HG02759 (cell line): ENCODE results near the gene IL9R.
A peak's percentile ranks its signal among the peaks of the same experiment; 100 is the strongest.
"Not testable (repeated sequence)": the region's sequence is repeated elsewhere in the genome, so short reads cannot be mapped to it uniquely, and the experiment has no call there.

Source experiments
- ATAC-seq: cut with Tn5 transposase; IDR thresholded peaks from one replicate; pipeline ENCODE4 v1.9.1; 2021; ENCODE audit warnings: mild to moderate bottlenecking, moderate library complexity; ENCODE audit not compliant: unreplicated experiment

IL9R gene

DNA sequence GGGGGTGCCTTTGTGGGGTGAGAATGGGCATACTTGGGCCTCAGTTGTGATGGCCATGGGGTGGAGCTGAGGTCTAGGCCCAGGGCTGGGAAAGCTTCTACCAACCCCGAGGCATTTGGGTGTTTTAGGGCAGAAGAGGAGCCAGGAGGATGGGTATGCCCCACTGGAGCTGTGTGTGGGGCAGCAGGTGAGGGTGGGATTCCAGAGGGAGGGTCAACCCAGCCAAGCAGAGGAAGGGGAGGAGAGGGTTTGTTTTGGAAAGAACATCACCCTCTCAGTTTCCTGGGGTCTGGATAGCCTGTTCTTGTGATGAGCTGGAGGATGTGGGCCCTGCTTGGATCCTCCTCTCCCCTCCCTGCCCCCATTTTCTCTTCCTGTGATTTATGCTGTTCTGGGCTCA is 620 bp downstream of the IL9R start:
- ATAC-seq, result no peak

DNA sequence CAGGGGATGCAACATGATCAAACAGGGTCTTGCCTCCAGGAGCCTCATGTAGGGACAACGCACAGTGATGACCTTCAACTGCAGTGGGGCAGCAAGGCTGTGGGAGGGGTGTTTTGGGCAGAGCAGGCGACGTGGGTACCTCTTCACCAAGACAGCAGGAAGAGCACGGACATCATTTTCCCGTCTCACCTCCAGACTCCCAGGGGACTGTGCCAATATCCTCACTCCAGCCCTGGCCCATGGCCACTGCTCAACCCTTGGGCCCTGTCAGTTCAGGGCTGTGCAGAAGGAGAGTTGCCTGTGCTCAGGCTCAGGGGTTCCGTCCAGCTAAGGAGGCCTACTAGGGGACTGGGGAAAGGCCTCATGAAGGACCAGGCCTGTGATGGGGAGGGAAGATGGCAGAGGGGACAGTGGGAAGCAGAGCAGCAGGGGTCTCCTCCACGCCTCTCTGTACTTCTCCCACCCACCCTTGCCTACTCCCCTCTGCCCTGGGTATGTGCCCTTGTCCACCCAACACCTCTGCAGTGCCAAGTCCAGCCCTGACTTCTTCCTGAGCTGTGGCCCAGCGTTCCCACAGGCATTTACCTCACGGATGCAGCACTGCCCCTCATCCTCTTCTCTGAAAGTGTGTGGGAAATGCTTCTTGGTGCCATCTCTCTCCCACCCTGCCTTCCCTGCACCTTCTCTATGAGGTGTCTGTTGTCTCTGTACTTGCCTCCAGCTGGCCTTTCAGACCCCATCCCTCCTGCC is 1.4 kb downstream of the IL9R start:
- ATAC-seq, result no peak

DNA sequence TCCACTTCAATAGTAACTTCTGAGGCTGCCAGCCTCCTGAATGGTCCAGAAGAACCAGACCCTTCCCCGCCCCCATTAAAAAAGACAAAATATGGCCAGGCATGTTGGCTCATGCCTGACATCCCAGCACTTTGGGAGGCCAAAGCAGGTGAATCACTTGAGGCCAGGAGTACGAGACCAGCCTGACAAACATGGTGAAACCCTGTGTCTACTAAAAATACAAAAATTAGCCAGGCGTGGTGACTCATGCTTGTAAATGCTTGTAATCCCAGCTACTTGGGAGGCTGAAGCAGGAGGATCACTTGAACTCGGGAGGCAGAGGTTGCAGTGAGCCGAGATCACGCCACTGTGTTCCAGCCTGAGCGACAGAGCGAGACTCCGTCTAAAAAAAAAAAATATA is 2.3 kb downstream of the IL9R start:
- not testable (repeated sequence) for ATAC-seq

DNA sequence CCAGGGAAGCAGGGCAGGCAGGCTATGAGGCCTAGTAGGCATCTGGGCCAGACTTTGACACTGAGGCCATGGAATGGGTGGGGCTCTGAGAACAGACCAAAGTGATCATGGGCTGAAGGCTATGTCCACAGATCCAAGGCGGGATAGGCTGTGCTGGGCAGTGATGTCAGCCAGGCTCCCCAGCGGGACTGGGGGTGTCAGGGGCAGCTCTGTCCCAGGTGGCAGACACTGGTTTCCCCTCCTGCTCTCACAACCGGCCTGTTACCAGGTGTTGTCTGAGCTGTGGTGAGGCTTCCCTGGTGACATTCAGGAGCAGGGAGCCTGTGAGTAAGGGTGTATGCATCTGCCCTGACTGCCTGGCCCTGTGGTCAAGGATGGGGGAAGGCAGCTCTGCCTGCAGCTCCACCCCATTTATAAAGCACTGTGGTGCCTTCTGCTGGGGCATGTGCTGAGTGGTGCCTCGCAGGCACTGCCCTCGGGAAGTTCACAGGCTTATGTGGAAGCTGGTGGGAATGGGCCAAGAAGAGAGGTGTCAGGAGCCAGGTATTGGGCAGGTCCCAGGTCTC is 2.9 kb downstream of the IL9R start:
- no peak for ATAC-seq

DNA sequence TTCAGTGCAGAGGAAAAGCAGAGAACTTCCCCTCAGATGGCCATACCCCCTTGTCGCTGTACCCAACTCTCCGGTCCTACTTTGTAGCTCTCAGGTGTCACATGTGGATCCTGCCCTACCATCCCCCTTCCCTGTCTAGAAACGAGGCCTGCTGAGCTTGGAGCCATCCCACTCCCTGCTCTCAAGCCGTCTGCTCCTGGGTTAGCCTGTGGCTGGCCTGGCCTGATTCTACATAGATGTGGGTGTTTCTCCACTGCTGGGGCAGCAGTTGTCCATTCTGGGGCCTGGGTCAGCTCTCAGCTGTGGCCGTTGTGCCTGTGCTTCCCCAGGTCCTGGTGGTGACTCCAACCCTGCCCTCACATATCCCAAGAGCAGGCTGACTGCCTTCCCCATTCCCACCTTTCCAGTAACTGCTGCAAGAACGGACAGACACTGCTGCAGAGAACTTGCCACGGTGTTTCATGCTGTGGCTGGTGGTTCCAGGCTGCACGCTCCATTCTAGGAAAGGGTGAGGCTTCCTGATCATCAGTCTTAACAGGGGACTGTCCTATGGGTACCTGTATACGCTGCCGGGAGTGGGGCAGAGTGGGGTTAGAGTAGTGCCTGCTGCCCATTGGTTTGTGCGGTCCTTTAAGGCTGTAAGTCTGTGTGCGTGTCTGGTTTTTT is 3.6 kb downstream of the IL9R start:
- no peak for ATAC-seq

DNA sequence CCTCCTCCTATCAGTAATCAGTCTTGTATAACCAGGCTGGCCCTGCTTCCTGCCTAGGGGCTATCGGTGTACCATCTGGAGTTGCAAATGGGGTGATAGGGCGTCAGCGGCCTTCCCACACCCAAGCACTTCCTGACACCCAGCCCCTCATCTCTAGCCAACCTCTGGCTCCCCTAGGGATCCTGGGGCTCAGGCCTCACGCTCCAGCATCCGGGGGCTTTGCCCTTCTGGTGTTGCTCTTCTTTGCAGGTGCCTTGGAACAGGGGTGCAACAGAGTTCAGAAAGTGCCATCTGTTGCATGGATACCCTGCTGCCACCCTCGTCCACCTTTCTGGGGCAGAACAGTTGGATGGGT is 4.1 kb downstream of the IL9R start:
- ATAC-seq, result no peak

DNA sequence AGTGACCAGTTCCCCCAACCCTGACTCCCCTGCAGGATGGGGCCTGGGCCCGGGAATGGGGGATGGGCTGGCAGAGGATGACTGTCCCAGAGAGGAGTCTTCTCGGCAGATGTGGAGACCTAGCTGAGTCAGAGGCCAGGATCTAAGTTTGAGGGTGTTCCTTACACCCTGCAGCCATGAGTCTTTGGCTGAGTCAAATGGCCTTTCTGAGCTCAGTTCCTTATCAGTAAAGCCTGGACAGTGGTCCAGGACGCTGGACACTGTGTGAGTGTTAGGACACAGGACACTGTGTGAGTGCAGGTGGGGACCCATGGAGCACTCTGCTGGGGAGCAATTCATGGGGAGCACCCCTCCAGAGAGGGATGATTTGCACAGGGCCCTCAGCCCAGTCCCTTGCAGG is 5.0 kb downstream of the IL9R start:
- no peak for ATAC-seq

DNA sequence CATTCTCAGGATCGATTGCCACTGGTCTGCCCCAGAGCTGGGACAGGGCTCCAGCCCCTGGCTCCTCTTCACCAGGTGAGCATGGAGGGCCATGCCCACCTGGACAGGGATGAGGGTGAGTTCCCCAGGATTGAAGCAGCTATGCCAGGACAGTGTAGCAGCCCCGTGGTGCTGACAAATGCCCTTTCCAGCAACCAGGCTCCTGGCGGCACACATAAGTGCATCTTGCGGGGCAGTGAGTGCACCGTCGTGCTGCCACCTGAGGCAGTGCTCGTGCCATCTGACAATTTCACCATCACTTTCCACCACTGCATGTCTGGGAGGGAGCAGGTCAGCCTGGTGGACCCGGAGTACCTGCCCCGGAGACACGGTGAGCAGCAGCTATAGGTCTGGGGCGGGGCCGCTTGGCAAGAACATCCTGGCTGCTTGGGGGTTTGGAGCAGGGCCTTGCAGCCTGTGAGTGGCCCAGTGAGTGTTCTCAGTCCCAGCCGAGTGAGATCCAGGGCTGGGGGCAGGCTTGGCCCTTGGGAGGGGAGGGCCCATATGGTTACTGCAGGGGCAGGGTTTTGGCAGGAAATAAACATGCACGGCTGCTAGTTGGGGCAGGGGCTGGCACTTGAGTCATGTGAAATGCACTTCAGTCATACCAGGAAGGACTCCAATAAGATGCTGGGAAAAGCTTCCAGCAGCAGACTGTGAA is 6.1 kb downstream of the IL9R start:
- ATAC-seq, result no peak

DNA sequence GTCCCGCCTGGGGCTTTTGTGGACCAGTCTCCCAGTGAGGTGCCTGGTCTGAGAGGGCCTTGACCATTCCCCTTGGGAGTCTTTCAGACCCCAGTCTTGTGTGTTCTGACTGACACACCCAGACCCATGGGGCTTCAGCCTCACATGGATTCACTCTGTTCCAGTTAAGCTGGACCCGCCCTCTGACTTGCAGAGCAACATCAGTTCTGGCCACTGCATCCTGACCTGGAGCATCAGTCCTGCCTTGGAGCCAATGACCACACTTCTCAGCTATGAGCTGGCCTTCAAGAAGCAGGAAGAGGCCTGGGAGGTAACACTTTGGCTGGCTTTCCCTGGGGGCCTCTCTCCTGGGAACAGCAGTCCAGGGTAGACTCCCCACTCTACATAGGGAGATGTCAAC is 6.8 kb downstream of the IL9R start:
- no peak for ATAC-seq

DNA sequence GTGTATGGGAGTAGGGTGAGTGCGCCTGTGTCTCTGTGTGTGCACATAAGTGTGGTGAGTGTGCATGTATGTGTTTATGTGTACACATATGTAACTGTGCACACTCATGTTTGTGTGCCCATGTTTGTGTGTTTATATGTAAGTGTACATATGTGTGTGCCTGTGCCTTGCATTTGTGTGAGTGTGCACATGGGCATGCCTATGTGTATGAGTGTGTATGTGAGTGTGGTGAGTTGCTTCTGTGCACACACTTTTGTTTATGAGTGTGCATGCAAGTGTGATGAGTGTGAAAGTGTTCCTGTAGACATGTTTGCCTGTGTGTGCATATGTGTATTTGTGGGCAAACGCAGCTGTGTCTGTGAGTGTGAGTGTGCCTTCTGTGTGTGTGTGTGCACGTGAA is 7.2 kb downstream of the IL9R start:
- no peak for ATAC-seq

DNA sequence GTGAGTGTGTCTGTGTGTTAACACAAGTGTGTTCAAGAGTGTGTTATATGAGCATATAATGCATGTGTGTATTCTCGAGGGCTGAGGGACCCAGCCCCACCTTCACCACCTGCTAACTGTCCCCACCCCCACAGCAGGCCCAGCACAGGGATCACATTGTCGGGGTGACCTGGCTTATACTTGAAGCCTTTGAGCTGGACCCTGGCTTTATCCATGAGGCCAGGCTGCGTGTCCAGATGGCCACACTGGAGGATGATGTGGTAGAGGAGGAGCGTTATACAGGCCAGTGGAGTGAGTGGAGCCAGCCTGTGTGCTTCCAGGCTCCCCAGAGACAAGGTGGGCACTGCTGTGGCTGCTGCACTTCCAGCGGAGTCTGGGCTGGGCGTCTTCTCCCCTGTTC is 7.6 kb downstream of the IL9R start:
- no peak for ATAC-seq

DNA sequence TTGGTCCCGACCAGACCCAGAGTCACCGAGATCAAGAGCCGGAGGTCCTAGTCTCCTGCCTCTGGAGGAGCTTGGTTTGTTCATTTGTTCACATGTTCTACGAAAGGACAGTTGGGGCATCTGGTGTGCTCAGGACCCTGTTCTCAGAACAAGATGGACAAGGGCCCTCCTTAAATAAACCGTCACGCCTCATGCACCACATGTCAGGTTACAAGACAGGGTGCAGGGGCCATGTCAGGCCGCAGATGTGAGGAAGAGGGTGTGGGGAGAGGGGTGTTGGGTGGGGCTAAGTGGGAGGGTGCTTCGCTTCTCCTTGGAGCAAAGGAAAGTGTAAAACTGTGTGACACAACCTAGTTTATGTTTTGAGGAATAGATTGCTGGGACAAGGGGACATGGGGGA is 9.0 kb downstream of the IL9R start:
- ATAC-seq, result not testable (repeated sequence)

DNA sequence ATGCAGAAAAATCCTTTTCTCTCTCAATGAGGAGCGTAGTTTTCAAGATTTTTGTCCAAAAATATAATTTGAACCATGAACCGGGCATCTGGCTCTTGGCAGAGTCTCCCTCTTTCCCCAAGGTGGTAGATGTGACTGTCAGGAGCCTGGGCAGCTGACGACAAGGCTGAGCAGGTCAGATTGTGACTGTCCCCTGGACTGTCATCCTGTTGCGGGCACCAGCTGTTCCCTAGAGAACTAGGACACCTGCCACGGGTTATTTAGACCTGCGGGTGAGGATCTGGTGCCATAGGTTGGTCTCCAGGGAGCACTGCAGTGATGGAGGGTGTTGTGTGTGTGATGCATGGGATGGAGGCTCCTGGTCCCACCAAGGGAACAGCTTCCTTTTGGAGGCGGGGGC is 10.9 kb downstream of the IL9R start:
- not testable (repeated sequence) for ATAC-seq

DNA sequence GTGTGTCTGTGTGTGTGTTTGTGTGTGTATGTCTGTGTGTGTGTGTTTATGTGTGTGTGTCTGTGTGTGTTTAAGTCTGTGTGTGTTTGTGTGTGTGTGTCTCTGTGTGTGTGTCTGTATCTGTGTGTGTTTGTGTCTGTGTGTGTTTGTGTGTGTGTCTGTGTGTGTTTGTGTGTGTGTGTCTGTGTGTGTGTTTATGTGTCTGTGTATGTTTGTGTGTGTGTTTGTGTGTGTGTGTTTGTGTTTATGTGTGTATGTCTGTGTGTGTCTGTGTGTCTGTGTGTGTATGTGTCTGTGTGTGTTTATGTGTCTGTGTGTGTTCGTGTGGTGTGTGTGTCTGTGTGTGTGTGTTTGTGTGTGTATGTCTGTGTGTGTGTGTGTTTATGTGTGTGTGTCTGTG is 11.4 kb downstream of the IL9R start:
- no peak for ATAC-seq

DNA sequence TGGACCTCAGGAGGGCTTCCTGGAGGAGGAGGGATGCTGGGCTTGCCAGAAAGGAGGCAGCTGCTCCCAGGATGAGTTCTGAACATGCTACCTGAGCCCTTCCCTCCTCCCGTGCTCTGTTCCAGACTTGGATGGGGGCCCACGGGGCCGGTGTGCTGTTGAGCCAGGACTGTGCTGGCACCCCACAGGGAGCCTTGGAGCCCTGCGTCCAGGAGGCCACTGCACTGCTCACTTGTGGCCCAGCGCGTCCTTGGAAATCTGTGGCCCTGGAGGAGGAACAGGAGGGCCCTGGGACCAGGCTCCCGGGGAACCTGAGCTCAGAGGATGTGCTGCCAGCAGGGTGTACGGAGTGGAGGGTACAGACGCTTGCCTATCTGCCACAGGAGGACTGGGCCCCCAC is 12.2 kb downstream of the IL9R start:
- not testable (repeated sequence) for ATAC-seq

DNA sequence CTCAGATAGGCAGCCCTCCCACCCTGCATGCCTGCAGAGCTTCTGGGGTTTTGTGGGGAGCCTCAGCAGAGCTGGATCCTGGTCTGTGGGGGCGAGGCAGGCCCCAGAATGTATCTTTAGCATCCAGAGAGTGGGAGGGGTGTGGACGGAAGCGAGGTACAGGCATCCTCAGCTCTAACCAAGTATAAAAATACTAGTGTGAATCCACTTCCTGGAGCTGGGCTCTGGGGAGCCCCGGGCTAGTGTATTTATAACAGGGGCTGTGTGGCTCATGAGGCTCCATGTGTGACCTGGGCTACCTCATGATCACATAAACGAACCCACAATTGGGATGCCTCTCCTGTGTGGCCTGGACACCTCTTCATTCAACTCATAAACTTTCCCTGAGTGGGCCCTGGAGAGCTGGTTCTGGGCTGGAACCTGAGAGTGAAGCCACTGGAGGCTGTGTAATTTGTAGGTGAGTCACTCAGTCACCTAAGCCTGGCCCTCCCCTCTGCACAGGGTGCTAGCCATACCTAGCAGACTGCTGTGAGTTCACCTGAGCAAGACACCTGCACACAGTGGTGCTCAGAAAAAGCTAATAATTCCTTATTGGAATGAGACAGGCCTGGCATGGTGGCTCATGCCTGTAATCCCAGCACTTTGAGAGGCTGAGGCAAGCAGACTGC is 15.9 kb downstream of the IL9R start:
- peak; percentile 74 for ATAC-seq

DNA sequence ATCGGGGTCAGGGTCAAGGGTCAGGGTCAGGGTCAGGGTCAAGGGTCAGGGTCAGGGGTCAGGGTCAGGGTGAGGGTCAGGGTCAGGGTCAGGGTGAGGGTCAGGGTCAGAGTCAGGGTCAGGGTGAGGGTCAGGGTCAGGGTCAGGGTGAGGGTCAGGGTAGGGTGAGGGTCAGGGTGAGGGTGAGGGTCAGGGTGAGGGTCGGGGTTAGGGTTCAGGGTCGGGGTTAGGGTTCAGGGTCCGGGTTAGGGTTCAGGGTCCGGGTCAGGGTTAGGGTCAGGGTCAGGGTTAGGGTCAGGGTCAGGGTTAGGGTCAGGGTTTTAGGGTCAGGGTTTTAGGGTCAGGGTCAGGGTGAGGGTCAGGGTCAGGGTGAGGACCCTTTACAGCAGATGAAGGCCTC is 22.4 kb downstream of the IL9R start:
- not testable (repeated sequence) for ATAC-seq

DNA sequence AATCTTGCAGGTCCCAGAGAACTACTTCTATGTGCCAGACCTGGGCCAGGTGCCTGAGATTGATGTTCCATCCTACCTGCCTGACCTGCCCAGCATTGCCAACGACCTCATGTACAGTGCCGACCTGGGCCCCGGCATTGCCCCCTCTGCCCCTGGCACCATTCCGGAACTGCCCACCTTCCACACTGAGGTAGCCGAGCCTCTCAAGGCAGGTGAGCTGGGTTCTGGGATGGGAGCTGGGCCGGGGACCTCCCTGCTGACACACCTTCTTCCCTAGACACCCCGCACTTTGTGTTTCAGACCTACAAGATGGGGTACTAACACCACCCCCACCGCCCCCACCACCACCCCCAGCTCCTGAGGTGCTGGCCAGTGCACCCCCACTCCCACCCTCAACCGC is 25.5 kb downstream of the IL9R start:
- not testable (repeated sequence) for ATAC-seq

DNA sequence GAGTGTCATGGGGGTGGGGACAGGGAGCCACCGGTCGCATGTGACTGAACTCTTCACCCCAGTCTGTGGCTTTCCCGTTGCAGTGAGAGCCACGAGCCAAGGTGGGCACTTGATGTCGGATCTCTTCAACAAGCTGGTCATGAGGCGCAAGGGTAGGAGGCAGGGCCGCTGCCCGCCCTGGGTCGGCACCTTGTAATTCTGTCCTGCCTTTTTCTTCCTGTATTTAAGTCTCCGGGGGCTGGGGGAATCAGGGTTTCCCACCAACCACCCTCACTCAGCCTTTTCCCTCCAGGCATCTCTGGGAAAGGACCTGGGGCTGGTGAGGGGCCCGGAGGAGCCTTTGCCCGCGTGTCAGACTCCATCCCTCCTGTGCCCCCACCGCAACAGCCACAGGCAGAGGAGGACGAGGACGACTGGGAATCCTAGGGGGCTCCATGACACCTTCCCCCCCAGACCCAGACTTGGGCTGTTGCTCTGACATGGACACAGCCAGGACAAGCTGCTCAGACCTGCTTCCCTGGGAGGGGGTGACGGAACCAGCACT is 27.5 kb downstream of the IL9R start:
- ATAC-seq, result not testable (repeated sequence)

DNA sequence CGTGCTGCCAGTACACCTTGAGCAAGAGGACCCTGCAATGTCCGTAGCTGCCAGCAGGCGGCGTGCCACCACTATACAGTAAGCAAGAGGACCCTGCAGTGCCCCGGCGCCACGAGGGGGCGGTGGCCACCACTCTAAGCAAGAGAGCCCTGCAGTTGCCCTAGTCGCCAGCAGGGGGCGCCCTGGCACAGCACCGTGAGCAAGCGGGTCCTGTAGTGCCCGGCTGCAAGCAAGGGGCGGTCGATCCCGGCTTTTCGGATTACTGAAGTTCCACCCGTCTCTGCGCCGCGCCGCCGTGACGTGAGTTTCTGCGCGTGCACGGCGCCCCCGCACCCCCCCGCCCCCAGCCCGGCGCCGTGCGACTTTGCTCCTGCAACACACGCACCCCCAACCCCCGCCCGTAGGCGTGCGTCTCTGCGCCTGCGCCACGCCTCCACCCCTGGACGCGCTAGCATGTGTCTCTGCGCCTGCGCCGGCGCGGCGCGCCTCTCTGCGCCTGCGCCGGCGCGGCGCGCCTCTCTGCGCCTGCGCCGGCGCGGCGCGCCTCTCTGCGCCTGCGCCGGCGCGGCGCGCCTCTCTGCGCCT is 31.2 kb downstream of the IL9R start:
- not testable (repeated sequence) for ATAC-seq

DNA sequence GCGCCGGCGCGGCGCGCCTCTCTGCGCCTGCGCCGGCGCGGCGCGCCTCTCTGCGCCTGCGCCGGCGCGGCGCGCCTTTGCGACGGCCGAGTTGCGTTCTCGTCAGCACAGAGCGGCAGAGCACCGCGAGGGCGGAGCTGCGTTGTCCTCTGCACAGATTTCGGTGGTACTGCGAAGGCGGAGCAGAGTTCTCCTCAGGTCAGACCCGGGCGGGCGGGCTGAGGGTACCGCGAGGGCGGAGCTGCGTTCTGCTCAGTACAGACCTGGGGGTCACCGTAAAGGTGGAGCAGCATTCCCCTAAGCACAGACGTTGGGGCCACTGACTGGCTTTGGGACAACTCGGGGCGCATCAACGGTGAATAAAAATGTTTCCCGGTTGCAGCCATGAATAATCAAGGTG is 31.8 kb downstream of the IL9R start:
- not testable (repeated sequence) for ATAC-seq
